WI38 (cell line): ENCODE results near the gene ARHGAP5.

Experiments used
- H3K4me3 ChIP-seq: 2 replicates; pipeline ENCODE4 v1.5.1; 2011; ENCODE audit warnings: low read depth, mild to moderate bottlenecking, control low read depth, low read length
- TF ChIP-seq, protein P1 (sequence below): IDR thresholded peaks from 2 replicates; pipeline ENCODE4 v1.5.1; 2012; ENCODE audit warnings: low read depth, mild to moderate bottlenecking, control low read depth, low read length

Gene ARHGAP5

DNA sequence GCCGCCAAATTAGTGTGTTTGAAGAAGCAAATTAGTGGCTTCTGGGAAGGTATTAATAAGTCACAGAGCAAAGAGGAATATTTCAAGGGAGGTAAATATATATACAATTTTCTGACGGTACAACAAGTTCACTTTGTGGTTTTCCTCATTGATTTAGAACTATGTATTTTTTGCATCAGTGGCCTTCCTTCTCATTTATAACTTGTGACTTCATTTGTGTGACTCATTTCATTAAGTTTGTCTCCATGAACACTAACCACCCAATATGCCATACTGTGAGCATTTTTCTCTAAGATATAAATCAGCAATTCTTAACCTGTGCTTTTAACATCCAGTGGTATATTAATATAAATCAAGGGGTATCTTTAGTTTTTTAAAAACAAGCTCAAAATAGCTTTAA is 29.3 kb upstream of the ARHGAP5 start:
- H3K4me3 ChIP-seq: no peak overlapping the region
- TF ChIP-seq, protein P1, sequence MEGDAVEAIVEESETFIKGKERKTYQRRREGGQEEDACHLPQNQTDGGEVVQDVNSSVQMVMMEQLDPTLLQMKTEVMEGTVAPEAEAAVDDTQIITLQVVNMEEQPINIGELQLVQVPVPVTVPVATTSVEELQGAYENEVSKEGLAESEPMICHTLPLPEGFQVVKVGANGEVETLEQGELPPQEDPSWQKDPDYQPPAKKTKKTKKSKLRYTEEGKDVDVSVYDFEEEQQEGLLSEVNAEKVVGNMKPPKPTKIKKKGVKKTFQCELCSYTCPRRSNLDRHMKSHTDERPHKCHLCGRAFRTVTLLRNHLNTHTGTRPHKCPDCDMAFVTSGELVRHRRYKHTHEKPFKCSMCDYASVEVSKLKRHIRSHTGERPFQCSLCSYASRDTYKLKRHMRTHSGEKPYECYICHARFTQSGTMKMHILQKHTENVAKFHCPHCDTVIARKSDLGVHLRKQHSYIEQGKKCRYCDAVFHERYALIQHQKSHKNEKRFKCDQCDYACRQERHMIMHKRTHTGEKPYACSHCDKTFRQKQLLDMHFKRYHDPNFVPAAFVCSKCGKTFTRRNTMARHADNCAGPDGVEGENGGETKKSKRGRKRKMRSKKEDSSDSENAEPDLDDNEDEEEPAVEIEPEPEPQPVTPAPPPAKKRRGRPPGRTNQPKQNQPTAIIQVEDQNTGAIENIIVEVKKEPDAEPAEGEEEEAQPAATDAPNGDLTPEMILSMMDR: no peak

DNA sequence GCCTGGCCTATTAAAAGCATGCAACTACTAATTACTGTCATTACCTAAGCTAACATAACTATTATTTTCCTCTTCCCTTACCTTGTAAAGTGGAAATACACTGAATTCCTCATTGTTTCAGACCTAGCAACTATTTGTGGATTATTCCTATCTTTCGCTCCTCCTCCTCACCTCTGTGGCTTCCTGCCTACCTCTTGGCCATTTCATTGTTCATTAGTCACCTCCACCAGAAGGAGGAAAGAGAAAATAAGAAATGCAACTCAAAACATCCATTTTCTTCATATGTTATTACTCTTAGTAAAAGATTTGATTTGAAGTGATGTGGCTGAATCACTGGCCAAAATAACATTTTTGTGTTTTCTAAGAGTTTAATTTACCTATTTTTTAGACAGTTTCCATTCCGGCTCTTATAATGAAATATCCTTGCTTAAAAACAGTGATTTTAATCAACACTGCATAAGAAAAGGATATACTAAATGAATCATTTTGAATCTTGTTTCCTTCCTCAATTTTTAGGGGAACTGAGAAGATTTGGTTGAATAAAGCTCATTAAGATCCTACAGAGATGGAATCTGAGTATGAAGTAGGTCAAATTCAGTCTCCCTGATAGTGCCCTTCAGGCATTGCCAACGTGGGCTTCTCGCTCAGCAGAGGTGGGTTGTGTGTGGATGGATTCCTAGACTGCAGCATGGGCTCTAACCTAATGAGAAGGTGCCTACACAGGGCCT is 27.6 kb upstream of the ARHGAP5 start:
- TF ChIP-seq, protein P1: no peak
- no peak overlapping the region for H3K4me3 ChIP-seq

DNA sequence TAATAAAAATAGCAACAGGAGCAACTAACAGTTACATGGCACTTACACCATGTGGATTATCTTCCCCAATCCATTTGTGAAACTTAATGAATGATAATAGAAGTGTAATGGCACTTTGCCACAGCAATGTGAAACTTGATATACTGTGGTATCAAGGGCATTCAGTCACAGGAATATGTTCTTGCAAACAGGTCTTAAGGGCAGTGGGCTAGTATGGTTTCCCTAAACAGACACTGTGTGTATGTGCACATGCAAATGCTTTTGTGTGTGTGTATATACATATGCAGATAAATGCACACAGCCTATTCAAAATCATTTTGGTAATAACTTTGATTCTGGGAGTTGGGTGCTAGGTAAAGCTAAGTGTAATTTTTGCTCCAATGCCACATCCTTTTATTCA is 26.2 kb upstream of the ARHGAP5 start:
- H3K4me3 ChIP-seq: no peak overlapping the region
- TF ChIP-seq, protein P1: no peak

GRCh38 chr14:32054536-32054935 is 22.6 kb upstream of the ARHGAP5 start:
- H3K4me3 ChIP-seq: no peak overlapping the region
- TF ChIP-seq, protein P1: no peak

GRCh38 chr14:32055175-32055574 is 21.9 kb upstream of the ARHGAP5 start:
- TF ChIP-seq, protein P1: no peak
- H3K4me3 ChIP-seq: no peak overlapping the region

DNA sequence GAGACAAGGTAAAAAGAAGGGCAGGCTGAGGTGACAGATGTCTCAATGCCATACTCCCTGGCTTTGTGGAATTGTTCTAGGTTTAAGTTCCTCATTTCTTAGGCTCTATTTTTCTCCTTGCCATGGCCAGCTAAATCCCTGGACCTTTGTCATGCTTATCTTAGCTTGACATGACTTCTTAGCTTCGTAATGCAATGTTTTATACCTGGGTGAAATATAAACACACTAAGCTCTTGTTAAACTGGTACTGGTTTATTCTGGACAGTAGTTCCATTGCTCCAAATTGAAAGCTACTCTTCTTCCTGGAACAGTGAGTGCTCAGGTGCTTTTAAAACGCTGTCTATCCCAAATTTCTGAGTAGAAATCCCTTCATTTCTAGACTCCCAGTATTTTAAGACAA is 17.4 kb upstream of the ARHGAP5 start:
- TF ChIP-seq, protein P1: no peak
- no peak overlapping the region for H3K4me3 ChIP-seq

DNA sequence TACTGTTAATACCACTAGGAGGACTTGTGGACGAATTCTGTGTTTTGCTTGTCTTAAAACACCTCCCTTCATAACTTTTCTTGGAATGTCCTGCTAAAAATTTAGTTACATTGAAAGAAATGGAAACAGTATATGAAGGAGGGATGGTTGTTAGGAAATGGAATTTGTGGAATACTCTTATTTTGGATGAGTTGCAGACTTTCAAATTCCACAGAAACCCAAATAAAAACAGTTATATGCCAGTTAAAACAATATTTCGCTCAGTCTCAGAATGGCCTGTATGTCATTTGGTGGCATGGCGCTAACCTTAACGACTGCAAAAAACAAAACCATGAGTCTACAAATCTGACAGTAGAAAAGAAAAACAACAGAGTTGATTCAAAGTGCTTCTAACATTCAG is 12.2 kb upstream of the ARHGAP5 start:
- TF ChIP-seq, protein P1: no peak
- no peak overlapping the region for H3K4me3 ChIP-seq
